Measurements from ENCODE around the gene EHBP1L1. TPM values are rescaled to one million over a fixed set of nuclear protein-coding genes. Genes with fewer than 3 reads are reported as not detected.
A peak's percentile ranks its signal among the peaks of the same experiment; 100 is the strongest.

The EHBP1L1 gene
- total RNA-seq, 2 donors from 2014 or later = 58.5 to 78.5 TPM

DNA sequence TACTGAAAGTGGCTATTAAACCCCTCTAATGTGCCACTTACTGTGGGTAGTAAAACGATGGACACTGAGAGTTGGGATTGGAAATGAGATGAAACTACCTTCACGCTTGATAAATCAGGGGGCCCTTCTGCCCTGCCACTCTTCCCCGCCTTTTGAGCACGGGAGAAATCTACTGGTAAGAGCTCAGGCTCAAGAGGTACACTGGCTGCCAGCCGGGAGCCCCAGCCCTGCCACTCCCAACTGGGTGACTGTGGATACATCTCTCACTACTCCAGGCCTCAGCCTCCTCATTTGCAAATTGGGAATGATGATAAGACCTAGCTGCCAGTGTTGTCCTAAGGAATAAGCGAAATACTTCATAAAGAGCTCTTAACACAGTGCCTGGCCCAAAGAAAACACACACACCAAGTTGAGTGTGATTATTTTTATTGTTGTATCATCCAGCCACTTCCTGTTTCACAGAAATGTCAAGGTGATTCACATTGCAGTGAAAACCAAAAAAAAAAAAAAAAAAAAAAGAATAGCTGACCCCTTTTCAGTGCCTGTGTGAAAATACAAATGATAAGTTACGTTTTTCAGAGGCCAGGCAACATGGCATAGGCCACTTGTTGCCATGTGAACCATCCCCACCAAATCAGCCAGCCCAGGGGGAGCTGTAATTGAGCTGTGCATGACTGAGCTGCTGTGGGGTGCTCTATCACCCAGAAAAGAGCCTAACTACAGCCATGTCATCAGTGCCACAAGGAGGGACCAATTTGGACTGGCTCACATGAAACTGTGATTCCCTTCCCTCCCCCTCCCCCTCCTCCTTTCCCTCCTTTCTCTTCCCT, 10.0 kb upstream of the EHBP1L1 start:
- Histone ChIP-seq H3K27ac (peak overlapping the region; percentile 15), H3K4me3 (no peak overlapping the region), H3K27me3 (no peaks in the 10 kb centered on the region), H3K4me1 (peaks cover 6% of the 10 kb centered on the region), H3K9ac (ENCODE audit: low read depth in 2 of 2, low read length in 2 of 2) (no peak overlapping the region), H3K36me3 (no peaks in the 10 kb centered on the region), H3K9me3 (no peaks in the 10 kb centered on the region)
- no peak for DNase-seq
- intact Hi-C loops (cut with DNase I) = no loop called here
- TF ChIP-seq, protein P1, sequence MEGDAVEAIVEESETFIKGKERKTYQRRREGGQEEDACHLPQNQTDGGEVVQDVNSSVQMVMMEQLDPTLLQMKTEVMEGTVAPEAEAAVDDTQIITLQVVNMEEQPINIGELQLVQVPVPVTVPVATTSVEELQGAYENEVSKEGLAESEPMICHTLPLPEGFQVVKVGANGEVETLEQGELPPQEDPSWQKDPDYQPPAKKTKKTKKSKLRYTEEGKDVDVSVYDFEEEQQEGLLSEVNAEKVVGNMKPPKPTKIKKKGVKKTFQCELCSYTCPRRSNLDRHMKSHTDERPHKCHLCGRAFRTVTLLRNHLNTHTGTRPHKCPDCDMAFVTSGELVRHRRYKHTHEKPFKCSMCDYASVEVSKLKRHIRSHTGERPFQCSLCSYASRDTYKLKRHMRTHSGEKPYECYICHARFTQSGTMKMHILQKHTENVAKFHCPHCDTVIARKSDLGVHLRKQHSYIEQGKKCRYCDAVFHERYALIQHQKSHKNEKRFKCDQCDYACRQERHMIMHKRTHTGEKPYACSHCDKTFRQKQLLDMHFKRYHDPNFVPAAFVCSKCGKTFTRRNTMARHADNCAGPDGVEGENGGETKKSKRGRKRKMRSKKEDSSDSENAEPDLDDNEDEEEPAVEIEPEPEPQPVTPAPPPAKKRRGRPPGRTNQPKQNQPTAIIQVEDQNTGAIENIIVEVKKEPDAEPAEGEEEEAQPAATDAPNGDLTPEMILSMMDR (IDR thresholded peaks at IDR 0.05) = no peak

DNA sequence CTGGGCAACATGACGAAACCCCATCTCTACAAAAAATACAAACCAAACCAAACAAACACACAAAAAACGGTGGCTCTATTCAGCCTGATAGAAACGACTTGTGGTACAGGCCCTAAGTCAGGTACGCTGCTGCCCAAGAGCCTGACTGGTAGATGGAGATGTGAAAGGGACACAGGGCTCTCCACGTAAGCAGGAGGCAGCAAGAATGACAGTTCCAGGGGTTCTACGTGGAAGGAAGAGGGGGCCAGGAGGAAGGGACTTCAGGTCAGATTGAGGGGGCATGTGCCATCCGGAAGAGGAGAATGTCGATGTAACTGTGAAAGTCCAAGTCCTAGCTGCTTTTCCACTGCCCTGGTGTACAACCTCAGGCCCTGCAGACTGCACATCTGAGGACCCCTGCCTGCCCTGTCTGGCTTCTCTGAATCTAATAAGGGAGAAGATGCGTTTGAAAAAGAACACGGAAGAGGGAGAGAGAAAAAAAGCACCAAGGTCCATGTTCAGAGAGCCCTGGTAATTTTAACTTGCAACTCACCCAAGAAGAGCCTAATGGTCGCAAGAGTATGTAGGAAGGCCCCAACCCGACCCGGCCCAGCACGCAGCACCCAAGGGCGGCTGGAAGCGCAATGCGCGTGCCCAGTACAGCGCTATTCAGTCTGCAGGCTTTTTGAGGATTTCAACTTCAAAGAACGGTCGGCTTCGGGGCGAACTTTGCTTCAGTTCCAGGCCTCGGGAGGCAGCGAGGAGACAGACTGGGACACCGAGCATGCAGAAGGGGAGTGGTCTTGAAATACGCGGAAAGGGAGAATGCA, 6.5 kb upstream of the EHBP1L1 start:
- Histone ChIP-seq H3K27me3 (no peaks in the 10 kb centered on the region), H3K36me3 (no peaks in the 10 kb centered on the region), H3K4me1 (peaks cover 27% of the 10 kb centered on the region), H3K9ac (ENCODE audit: low read depth in 2 of 2, low read length in 2 of 2) (peak overlapping the region; percentile 85 to 97), H3K4me3 (peak overlapping the region; percentile 84), H3K9me3 (no peaks in the 10 kb centered on the region), H3K27ac (peak overlapping the region; percentile 95)
- TF ChIP-seq, protein P1 (IDR thresholded peaks at IDR 0.05) = no peak
- intact Hi-C loops (cut with DNase I) = no loop called here
- DNase-seq = no peak

DNA sequence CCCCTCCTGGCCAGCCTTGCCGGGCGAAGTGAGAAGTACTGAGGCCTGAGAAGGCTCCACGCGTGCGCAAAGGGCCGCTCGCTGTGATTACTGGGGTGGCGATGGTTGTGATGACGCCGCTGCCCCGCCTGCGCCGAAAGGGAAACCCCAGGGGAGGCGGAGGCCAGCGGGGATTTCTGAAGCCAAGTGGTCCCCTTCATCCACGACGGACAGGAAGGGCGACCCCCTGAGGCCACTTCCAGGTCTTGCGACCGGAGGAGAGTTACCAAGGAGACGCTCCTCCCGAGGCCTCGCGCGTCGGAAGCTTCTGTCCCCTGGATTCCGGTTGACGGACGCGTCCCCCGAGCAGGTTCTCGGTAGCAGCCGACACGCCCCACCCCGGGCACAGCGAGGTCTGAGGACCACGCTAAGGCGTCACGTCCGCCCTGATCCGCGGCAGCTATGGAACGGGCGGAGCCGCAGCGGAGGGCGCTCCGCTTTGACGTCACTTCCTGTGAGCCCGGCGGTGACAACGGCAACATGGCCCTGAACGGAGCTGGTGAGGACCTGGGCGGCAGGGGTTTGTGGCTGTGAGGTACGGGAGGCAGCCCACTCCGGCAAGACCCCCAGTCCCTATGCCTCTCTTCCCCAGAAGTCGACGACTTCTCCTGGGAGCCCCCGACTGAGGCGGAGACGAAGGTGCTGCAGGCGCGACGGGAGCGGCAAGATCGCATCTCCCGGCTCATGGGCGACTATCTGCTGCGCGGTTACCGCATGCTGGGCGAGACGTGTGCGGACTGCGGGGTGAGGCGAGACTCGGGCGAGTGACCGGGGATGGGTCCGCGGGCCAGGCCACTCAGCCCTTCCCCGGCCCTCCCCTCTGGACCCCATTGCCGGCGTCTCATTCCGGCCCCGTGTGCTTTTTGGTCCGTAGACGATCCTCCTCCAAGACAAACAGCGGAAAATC, 5.6 kb upstream of the EHBP1L1 start, which contains the start of gene ZNRD2:
Gene ZNRD2, plus strand, starts transcription at position 505 of the 946 bp plus-strand sequence. Its CDS starts 15 bp downstream, at position 520.
- H3K27ac ChIP-seq = peak within 1 kb of the TSS; percentile 95
- intact Hi-C loops (cut with DNase I) = no loop called here
- TF ChIP-seq, protein P1 (IDR thresholded peaks at IDR 0.05) = peak; percentile 26
- no peaks in the 10 kb centered on the region for H3K9me3 ChIP-seq
- H3K9ac ChIP-seq (ENCODE audit: low read depth in 2 of 2, low read length in 2 of 2) = peak within 1 kb of the TSS; percentile 85 to 97
- H3K36me3 ChIP-seq = no peaks in the 10 kb centered on the region
- peak; percentile 97 for DNase-seq
- H3K4me1 ChIP-seq = peaks cover 32% of the 10 kb centered on the region
- no peaks in the 10 kb centered on the region for H3K27me3 ChIP-seq
- H3K4me3 ChIP-seq = peak within 1 kb of the TSS; percentile 84

DNA sequence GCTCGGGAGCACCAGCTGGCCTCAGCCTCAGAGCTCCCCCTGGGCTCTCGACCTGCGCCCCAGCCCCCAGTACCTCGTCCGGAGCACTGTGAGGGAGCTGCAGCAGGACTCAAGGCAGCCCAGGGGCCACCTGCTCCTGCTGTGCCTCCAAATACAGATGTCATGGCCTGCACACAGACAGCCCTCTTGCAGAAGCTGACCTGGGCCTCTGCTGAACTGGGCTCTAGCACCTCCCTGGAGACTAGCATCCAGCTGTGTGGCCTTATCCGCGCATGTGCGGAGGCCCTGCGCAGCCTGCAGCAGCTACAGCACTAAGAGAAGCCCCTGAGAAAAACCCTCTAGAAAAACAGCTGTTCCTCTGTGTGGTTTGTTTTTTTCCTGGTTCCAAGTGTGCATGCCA, 4.4 kb upstream of the EHBP1L1 start:
- no peak for DNase-seq
- H3K36me3 ChIP-seq = no peaks in the 10 kb centered on the region
- H3K4me1 ChIP-seq = peaks cover 35% of the 10 kb centered on the region
- H3K27ac ChIP-seq = peak overlapping the region; percentile 89
- TF ChIP-seq, protein P1 (IDR thresholded peaks at IDR 0.05) = no peak
- H3K9ac ChIP-seq (ENCODE audit: low read depth in 2 of 2, low read length in 2 of 2) = peak overlapping the region; percentile 39 to 97
- intact Hi-C loops (cut with DNase I) = no loop called here
- H3K27me3 ChIP-seq = no peaks in the 10 kb centered on the region
- H3K9me3 ChIP-seq = no peaks in the 10 kb centered on the region
- H3K4me3 ChIP-seq = peak overlapping the region; percentile 91
